ENCODE measurements around the gene MRPL39.

The MRPL39 gene

DNA sequence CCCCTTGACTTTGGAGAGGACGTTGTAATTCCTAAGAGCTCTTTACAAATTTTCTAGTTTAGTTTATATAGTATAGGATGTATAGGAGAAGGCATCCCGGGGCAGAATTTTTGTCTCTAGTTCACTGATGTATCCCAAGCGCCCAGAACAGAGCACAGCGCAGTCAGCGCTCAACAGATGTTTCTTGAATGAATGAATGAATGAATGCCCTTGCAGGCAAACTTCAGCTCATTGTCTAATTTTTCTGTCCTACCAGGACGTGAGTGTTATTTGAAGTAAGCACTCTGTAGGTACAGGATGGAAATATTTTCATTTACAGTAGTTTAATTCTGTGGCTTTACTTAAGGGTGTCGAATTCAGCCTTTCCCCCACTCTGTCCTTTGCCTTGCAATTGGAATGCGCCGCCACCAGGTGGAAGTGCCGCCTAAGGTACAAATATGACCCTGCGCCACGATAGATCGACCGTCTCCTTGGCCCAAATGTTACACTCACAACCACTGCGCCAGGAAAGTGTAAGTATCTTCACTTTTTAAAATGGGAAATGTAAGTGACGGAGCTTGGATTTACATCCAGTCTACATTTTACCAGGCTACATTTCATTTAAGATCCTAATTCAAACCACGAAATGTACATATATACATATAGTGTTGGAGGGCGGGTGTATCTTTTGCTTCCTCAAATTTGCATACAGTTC is 910 bp upstream of the MRPL39 start:
- H3K4me3 ChIP-seq (ENCODE audit: low read length): peak overlapping the region; percentile 93
- peaks cover 16% of the 10 kb centered on the region for H3K36me3 ChIP-seq (ENCODE audit: control insufficient read depth, insufficient read depth, low read length, severe bottlenecking)
- H3K4me1 ChIP-seq (ENCODE audit: control insufficient read depth, insufficient read depth, low read length): peaks cover 16% of the 10 kb centered on the region
- peak; percentile 94 for DNase-seq (ENCODE audit: low read depth)
- no peaks in the 10 kb centered on the region for H3K27me3 ChIP-seq (replicated peaks; ENCODE audit: control insufficient read depth, insufficient read depth, low read length)
- H3K9ac ChIP-seq (ENCODE audit: low read length): peak overlapping the region; percentile 91
- no peaks in the 10 kb centered on the region for H3K9me3 ChIP-seq (ENCODE audit: control insufficient read depth, low read length)

DNA sequence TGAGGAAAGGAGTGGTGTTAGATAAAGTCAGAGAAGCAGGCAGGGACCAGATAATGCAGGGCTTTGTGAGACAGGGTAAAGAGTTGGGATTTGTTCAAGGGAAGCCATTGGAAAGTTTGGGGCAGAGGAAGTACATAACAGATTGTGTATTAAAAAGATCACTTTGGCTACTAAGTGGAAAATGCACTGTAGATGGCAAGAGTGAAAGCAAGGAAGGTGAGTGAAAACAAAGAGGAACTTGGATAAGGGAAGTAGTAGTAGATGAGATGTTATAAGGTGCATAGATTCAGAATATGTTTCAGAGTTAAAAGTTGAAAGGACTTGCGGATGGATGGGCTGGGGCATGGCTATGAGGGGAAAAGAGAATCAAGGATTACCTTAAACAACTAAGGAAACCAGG is 17.4 kb downstream of the MRPL39 start:
- DNase-seq (ENCODE audit: low read depth): no peak
- H3K9ac ChIP-seq (ENCODE audit: low read length): no peak overlapping the region
- no peaks in the 10 kb centered on the region for H3K27me3 ChIP-seq (replicated peaks; ENCODE audit: control insufficient read depth, insufficient read depth, low read length)
- peaks cover 60% of the 10 kb centered on the region for H3K36me3 ChIP-seq (ENCODE audit: control insufficient read depth, insufficient read depth, low read length, severe bottlenecking)
- H3K4me3 ChIP-seq (ENCODE audit: low read length): no peak overlapping the region
- no peaks in the 10 kb centered on the region for H3K4me1 ChIP-seq (ENCODE audit: control insufficient read depth, insufficient read depth, low read length)
- H3K9me3 ChIP-seq (ENCODE audit: control insufficient read depth, low read length): no peaks in the 10 kb centered on the region

DNA sequence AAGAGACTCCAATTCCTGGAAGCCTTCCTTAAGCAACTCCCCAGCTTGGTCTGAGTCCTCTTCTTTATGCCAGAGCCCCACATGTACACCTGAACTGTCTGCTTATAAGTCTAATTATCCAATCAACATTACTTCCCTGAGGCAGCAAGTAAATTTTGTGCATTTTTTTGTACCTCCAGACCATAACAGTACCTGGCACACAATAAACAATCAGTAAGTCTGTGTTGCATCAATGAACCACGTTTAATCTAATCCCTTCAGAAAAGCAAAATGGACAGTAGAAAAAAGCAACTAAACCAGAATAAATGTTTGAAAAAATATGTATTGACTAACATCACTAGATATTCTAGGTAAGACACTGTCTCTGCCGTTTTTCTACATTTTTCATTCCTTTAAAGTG is 20.5 kb downstream of the MRPL39 start:
- no peaks in the 10 kb centered on the region for H3K4me1 ChIP-seq (ENCODE audit: control insufficient read depth, insufficient read depth, low read length)
- no peak overlapping the region for H3K4me3 ChIP-seq (ENCODE audit: low read length)
- H3K27me3 ChIP-seq (replicated peaks; ENCODE audit: control insufficient read depth, insufficient read depth, low read length): no peaks in the 10 kb centered on the region
- no peak overlapping the region for H3K9ac ChIP-seq (ENCODE audit: low read length)
- no peaks in the 10 kb centered on the region for H3K9me3 ChIP-seq (ENCODE audit: control insufficient read depth, low read length)
- no peak for DNase-seq (ENCODE audit: low read depth)
- peaks cover 38% of the 10 kb centered on the region for H3K36me3 ChIP-seq (ENCODE audit: control insufficient read depth, insufficient read depth, low read length, severe bottlenecking)

DNA sequence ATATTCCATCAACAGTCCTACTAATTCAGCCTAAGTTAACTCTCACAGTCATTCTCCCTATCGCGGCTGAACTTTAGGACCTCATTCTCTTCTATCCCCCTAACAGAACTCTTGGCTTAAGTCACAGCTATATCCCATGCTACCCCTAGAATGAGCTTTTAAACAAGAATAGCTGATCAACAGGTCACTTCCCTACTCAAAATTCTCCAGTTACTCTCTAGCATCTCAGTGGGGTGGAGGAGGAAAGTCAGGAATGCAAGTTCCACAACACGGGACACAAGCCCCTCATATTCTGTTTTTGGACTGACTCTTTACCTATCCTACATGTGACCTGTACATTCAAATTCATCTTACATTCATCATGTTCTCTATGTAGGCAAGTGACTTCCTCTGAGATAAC is 21.0 kb downstream of the MRPL39 start:
- Histone ChIP-seq H3K9ac (ENCODE audit: low read length) (no peak overlapping the region), H3K4me1 (ENCODE audit: control insufficient read depth, insufficient read depth, low read length) (no peaks in the 10 kb centered on the region), H3K27me3 (replicated peaks; ENCODE audit: control insufficient read depth, insufficient read depth, low read length) (no peaks in the 10 kb centered on the region), H3K36me3 (ENCODE audit: control insufficient read depth, insufficient read depth, low read length, severe bottlenecking) (peaks cover 34% of the 10 kb centered on the region), H3K4me3 (ENCODE audit: low read length) (no peak overlapping the region), H3K9me3 (ENCODE audit: control insufficient read depth, low read length) (no peaks in the 10 kb centered on the region)
- DNase-seq (ENCODE audit: low read depth): no peak

DNA sequence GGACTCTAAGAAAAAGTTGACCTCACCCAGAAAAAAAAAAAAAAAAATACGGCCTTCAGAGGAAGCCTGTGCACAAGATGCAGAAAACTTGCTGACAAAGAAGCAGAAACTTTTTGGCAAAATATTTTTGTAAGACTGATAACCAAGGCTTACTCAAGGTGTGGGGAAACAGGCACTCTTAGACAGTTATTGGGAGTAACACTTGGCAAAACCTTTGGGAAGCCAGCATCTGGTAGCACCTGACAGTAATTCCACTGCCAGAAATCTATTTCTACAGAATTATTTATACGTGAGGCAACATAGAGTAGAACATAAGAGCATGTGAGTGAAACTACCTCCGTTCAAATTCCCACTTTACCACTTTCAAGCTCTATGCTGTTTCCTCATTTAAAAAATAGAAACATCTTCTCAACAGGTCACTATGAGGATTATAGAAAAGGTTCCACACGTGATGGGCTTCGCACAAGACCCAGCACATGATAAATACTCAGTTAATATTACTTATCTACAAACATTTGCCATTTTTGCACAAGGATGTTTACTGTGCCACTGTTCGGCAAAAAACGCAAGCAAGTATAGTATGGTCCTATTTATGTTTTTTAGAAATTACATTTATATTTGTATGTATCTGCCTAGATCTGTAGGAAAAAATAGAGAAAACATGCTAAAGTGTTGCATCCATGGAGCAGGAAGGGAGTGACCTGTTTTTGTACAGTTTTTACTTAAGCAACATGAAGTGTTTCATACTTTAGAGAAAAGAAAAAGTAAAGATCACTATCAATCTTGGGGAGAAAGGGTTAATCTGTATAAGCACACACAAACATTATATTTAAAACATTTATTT is 22.2 kb downstream of the MRPL39 start:
- H3K4me1 ChIP-seq (ENCODE audit: control insufficient read depth, insufficient read depth, low read length): no peaks in the 10 kb centered on the region
- DNase-seq (ENCODE audit: low read depth): no peak
- no peaks in the 10 kb centered on the region for H3K27me3 ChIP-seq (replicated peaks; ENCODE audit: control insufficient read depth, insufficient read depth, low read length)
- no peaks in the 10 kb centered on the region for H3K9me3 ChIP-seq (ENCODE audit: control insufficient read depth, low read length)
- H3K36me3 ChIP-seq (ENCODE audit: control insufficient read depth, insufficient read depth, low read length, severe bottlenecking): peaks cover 30% of the 10 kb centered on the region
- no peak overlapping the region for H3K4me3 ChIP-seq (ENCODE audit: low read length)
- no peak overlapping the region for H3K9ac ChIP-seq (ENCODE audit: low read length)

DNA sequence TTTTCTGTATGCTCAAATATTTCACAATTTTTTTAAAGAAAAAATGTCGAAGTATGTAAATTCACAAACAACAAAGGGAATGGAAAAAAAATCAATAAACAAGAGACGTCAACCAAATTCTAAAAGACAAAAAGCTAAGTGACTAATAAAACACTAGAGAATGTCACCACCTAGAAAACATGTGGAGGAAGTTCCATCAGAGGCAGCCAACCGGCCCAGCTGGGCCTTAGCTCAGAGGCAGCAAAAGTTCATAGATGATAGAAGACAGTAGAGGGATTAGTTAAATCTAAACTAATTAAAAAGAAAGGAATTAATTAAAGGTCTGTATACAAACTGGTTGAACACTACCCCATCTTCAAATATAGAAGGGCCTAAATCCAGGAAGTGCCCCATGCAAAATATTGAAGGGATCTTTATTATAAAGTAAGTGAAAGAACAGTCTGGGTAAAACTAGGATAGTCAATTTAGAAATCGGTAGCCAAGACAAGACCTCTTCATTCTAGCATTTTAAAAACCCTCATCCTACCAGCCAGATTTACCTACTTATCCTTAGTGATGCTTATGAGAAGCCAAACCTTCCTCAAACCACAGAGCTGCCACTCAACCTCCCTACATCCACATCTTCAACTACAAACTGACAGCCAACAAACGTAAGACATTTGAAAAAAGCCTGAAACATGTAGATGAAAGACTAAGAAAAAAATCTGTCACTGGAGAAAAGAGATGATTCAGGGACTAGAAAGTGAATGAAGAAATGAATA is 23.7 kb downstream of the MRPL39 start:
- no peak overlapping the region for H3K9ac ChIP-seq (ENCODE audit: low read length)
- H3K4me1 ChIP-seq (ENCODE audit: control insufficient read depth, insufficient read depth, low read length): no peaks in the 10 kb centered on the region

DNA sequence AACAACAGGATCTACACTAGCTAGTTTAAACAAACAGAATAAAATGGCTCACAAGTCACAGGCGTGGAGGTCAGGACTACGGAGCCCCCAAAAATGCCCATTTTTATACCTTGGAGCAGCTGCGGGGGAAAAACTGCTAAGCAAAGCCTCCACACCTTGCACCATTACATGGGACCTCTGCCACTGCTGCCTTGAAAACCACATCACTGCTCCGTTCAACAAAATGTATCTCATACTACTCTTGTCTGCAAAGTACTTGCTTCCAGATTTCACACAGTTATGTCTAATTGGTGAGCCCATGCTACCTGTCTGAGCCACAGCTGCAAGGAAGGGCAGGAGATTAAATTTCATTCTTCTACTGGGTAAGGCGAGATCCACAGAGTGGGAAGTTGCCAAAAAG is 24.4 kb downstream of the MRPL39 start:
- H3K9me3 ChIP-seq (ENCODE audit: control insufficient read depth, low read length): no peaks in the 10 kb centered on the region
- no peaks in the 10 kb centered on the region for H3K4me1 ChIP-seq (ENCODE audit: control insufficient read depth, insufficient read depth, low read length)
- peaks cover 19% of the 10 kb centered on the region for H3K36me3 ChIP-seq (ENCODE audit: control insufficient read depth, insufficient read depth, low read length, severe bottlenecking)
- no peaks in the 10 kb centered on the region for H3K27me3 ChIP-seq (replicated peaks; ENCODE audit: control insufficient read depth, insufficient read depth, low read length)
- no peak overlapping the region for H3K4me3 ChIP-seq (ENCODE audit: low read length)
- DNase-seq (ENCODE audit: low read depth): no peak
- no peak overlapping the region for H3K9ac ChIP-seq (ENCODE audit: low read length)

More for the DNA sequence above, 23.7 kb downstream of the MRPL39 start:
- H3K9me3 ChIP-seq (ENCODE audit: control insufficient read depth, low read length): no peaks in the 10 kb centered on the region
- DNase-seq (ENCODE audit: low read depth): no peak
- no peaks in the 10 kb centered on the region for H3K27me3 ChIP-seq (replicated peaks; ENCODE audit: control insufficient read depth, insufficient read depth, low read length)
- H3K36me3 ChIP-seq (ENCODE audit: control insufficient read depth, insufficient read depth, low read length, severe bottlenecking): peaks cover 19% of the 10 kb centered on the region
- no peak overlapping the region for H3K4me3 ChIP-seq (ENCODE audit: low read length)

DNA sequence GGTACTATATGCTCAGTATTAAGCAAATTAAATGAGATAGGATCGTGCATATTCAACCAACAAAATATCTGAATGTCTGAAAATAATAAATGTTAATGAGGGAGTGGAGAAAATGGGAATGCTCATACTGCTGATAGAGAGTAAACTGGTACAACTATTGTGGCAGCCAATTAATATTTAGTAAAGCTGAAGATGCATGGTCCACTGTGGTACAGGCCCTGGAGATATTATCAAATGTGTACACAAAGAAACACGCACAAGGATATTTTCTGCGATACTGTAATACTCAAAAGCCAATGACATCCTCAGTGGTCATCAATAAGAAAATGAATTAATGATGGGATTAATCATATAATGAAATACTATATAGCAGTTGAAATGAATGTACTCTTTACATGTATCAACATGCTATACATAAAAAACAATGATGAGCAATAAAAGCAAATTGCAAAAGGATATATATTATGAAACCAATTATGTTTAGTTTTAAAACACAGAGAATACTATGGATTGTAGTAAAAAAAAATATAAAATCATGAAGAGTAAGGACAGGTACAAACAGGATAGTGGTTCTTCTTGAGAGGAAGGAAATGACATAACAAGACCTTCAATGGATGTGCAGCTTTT is 25.0 kb downstream of the MRPL39 start:
- Histone ChIP-seq H3K27me3 (replicated peaks; ENCODE audit: control insufficient read depth, insufficient read depth, low read length) (no peaks in the 10 kb centered on the region), H3K36me3 (ENCODE audit: control insufficient read depth, insufficient read depth, low read length, severe bottlenecking) (peaks cover 16% of the 10 kb centered on the region), H3K4me1 (ENCODE audit: control insufficient read depth, insufficient read depth, low read length) (no peaks in the 10 kb centered on the region), H3K4me3 (ENCODE audit: low read length) (no peak overlapping the region), H3K9ac (ENCODE audit: low read length) (no peak overlapping the region), H3K9me3 (ENCODE audit: control insufficient read depth, low read length) (no peaks in the 10 kb centered on the region)
- no peak for DNase-seq (ENCODE audit: low read depth)

DNA sequence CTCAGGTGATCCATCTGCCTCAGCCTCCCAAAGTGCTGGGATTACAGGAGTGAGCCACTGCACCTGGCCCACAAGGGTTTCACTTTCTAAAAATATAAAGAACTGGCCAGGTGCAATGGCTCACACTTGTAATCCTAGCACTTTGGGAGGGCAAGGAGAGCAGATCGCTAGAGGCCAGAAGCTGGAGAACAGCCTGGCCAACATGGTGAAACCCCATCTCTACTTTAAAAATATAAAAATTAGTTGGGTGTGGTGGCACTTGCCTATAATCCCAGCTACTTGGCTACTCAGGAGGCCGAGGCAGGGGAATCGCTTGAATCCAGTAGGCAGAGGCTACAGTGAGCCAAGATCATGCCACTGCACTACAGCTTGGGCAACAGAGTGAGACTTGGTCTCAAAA is 25.7 kb downstream of the MRPL39 start:
- no peak for DNase-seq (ENCODE audit: low read depth)
- Histone ChIP-seq H3K9me3 (ENCODE audit: control insufficient read depth, low read length) (no peaks in the 10 kb centered on the region), H3K27me3 (replicated peaks; ENCODE audit: control insufficient read depth, insufficient read depth, low read length) (no peaks in the 10 kb centered on the region), H3K9ac (ENCODE audit: low read length) (no peak overlapping the region), H3K36me3 (ENCODE audit: control insufficient read depth, insufficient read depth, low read length, severe bottlenecking) (peaks cover 13% of the 10 kb centered on the region), H3K4me1 (ENCODE audit: control insufficient read depth, insufficient read depth, low read length) (no peaks in the 10 kb centered on the region), H3K4me3 (ENCODE audit: low read length) (no peak overlapping the region)

DNA sequence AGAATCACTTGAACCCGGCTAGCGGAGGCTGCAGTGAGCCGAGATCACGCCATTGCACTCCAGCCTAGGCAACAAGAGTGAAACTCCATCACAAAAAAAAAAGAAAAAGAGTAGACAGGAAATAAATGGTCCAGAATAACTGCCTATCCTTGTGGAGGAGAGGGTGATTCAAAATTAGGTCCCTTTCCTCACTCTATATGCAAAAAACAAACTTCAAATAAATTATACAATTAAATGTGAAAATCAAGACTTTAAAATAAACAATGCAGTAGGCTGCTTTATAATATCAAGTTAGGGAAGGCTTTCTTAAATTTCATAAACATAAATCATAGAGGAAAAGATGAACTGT is 26.4 kb downstream of the MRPL39 start:
- H3K27me3 ChIP-seq (replicated peaks; ENCODE audit: control insufficient read depth, insufficient read depth, low read length): no peaks in the 10 kb centered on the region

More for the DNA sequence above, 26.4 kb downstream of the MRPL39 start:
- no peak for DNase-seq (ENCODE audit: low read depth)
- Histone ChIP-seq H3K4me1 (ENCODE audit: control insufficient read depth, insufficient read depth, low read length) (peaks cover 3% of the 10 kb centered on the region), H3K9me3 (ENCODE audit: control insufficient read depth, low read length) (no peaks in the 10 kb centered on the region), H3K9ac (ENCODE audit: low read length) (no peak overlapping the region), H3K4me3 (ENCODE audit: low read length) (no peak overlapping the region), H3K36me3 (ENCODE audit: control insufficient read depth, insufficient read depth, low read length, severe bottlenecking) (peaks cover 13% of the 10 kb centered on the region)
